Ascending aorta (tissue), 2 donors: ENCODE data around the gene SORCS2. TPM values are rescaled to one million over a fixed set of nuclear protein-coding genes. Genes with fewer than 3 reads are reported as not detected.

ENCODE experiments used
- DNase-seq, 2 donors: peaks; one replicate each; pipeline ENCODE4 v3.0.0-alpha.2; 2019; ENCODE audit warnings: low spot score in 2 of 2
- H3K27ac ChIP-seq, 2 donors: fragments of 200-600 bp; sonication (generic); one replicate each; pipeline ENCODE4 v1.5.1; 2016 to 2017; ENCODE audit warnings: mild to moderate bottlenecking in 1 of 2
- H3K27me3 ChIP-seq: fragments of 200-600 bp; sonication (generic); one replicate; pipeline ENCODE4 v1.5.1; 2017
- H3K36me3 ChIP-seq, 2 donors: fragments of 200-600 bp; sonication (generic); one replicate each; pipeline ENCODE4 v1.5.1; 2016
- H3K4me1 ChIP-seq, 2 donors: fragments of 200-600 bp; sonication (generic); one replicate each; pipeline ENCODE4 v1.5.1; 2016 to 2017; ENCODE audit warnings: mild to moderate bottlenecking in 1 of 2
- H3K4me3 ChIP-seq, 2 donors: fragments of 200-600 bp; sonication (generic); one replicate each; pipeline ENCODE4 v1.5.1; 2016 to 2017; ENCODE audit warnings: mild to moderate bottlenecking in 1 of 2
- H3K9me3 ChIP-seq, 2 donors: fragments of 200-600 bp; sonication (generic); one replicate each; pipeline ENCODE4 v1.5.1; 2016
- CTCF ChIP-seq, 3 experiments: fragments of 200-600 bp in 2 of 3; fragments of 450-650 bp in 1 of 3; sonication (generic) in 2 of 3; IDR thresholded peaks; one replicate each; pipeline ENCODE4 v1.5.1; 2016 to 2019; ENCODE audit warnings: antibody characterized with exemption in 3 of 3, mild to moderate bottlenecking in 1 of 3, moderate library complexity in 1 of 3
- intact Hi-C: fragments of 100-400 bp; cut with DNase I; formaldehyde crosslinking; loops from one replicate; pipeline ENCODE4 v1.15.1; 2023
- total RNA-seq: library from RNA; depleted of rRNA; stranded (reverse); fragments of >200 nt; gene quantifications from one replicate; pipeline ENCODE4 v1.1.0, GENCODE V29; 2016

SORCS2 gene
- total RNA-seq, 1 donor from 2014 or later: 0.32 TPM

- Histone ChIP-seq H3K27ac (no peak overlapping the region), H3K9me3 (no peaks in the 10 kb centered on the region), H3K27me3 (no peaks in the 10 kb centered on the region), H3K4me1 (no peaks in the 10 kb centered on the region), H3K36me3 (no peaks in the 10 kb centered on the region), H3K4me3 (no peak overlapping the region)
- DNase-seq: peak; percentile 1 to 28
- TF ChIP-seq CTCF (IDR thresholded peaks at IDR 0.05): no peak
- intact Hi-C loops: no loop called here
Measured at GRCh38 chr4:7419961-7420660, 227.8 kb downstream of the SORCS2 start.

- TF ChIP-seq CTCF (IDR thresholded peaks at IDR 0.05): no peak
- Histone ChIP-seq H3K27me3 (no peaks in the 10 kb centered on the region), H3K36me3 (no peaks in the 10 kb centered on the region)
Measured at GRCh38 chr4:7420661-7421040, 228.3 kb downstream of the SORCS2 start.

DNA sequence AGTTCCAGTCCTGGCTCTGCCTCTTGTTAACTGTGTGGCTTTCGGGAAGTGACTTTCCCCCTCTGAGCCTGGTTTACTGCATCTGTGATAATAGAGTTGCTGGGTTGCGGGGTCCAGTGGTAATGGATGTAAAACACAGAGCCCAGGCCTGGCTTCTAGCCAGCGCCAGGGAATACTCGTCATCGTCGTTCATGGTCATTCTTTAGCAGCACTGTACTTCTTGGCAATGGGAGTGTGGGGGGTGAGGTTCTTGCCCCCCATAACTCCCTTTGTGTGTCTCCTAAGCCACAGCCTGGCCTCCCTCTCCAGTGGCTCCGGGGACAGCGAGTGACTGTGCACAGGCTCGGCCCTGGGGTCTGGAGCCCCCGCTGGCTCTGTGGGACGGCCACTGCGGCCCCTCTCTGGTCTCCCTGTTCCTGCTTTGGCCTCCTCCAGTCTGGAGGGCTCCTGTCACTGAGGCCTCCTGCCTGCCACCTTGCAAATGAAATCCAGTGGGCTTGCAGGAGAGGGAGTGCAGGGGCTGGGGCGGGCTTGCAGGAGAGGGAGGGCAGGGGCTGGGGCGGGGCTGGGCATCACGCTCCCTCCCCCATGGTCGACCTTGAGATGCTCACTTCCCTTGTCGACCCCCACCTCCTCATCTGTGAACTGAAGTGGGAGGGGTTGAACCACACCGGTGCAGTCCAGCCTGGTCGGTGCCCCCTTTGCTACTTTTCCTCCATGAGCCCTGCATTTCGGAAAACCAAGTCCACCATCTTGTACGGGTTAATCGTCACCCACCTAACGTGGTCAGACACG is 229.2 kb downstream of the SORCS2 start:
- DNase-seq: peak in 1 of 2 donors; percentile 60
- no peaks in the 10 kb centered on the region for H3K9me3 ChIP-seq
- no peak for TF ChIP-seq CTCF (IDR thresholded peaks at IDR 0.05)

More at GRCh38 chr4:7420661-7421040, 228.3 kb downstream of the SORCS2 start:
- Histone ChIP-seq H3K27ac (no peak overlapping the region), H3K9me3 (no peaks in the 10 kb centered on the region), H3K4me1 (no peaks in the 10 kb centered on the region), H3K4me3 (no peak overlapping the region)
- DNase-seq: peak; percentile 5 to 51
- intact Hi-C loops: no loop called here

GRCh38 chr4:7422151-7422897 is 230.0 kb downstream of the SORCS2 start:
- DNase-seq: peak; percentile 2 to 51
- no peak overlapping the region for H3K27ac ChIP-seq
- intact Hi-C loops: no loop called here
- no peaks in the 10 kb centered on the region for H3K27me3 ChIP-seq
- H3K36me3 ChIP-seq: no peaks in the 10 kb centered on the region
- no peaks in the 10 kb centered on the region for H3K9me3 ChIP-seq
- H3K4me1 ChIP-seq: no peaks in the 10 kb centered on the region
- H3K4me3 ChIP-seq: no peak overlapping the region
- no peak for TF ChIP-seq CTCF (IDR thresholded peaks at IDR 0.05)

More for the DNA sequence above, 229.2 kb downstream of the SORCS2 start:
- no peak overlapping the region for H3K4me3 ChIP-seq
- no peak overlapping the region for H3K27ac ChIP-seq
- H3K4me1 ChIP-seq: no peaks in the 10 kb centered on the region
- H3K36me3 ChIP-seq: no peaks in the 10 kb centered on the region
- H3K27me3 ChIP-seq: no peaks in the 10 kb centered on the region
- intact Hi-C loops: no loop called here

DNA sequence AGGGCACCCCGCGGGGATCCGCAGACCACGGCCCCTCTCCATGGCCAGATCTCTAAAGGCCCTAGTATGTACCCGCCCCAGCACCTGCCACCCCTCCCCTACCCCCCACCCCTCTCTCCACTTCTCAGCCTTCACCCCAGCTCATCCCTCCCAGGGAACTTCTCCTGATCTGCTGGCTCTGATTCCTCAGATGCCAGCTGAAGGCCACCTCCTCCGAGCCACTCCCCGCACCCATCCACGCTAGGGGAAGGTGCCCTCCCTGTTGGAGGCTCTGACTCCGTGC is 230.5 kb downstream of the SORCS2 start:
- Histone ChIP-seq H3K27ac (no peak overlapping the region), H3K4me1 (no peaks in the 10 kb centered on the region), H3K9me3 (no peaks in the 10 kb centered on the region), H3K27me3 (no peaks in the 10 kb centered on the region), H3K4me3 (no peak overlapping the region), H3K36me3 (no peaks in the 10 kb centered on the region)
- DNase-seq: peak in 1 of 2 donors; percentile 2
- intact Hi-C loops: no loop called here
- no peak for TF ChIP-seq CTCF (IDR thresholded peaks at IDR 0.05)
